IPS DF 19.7 (cell line): Measurements from ENCODE around the gene BBS9.
"Not testable (repeated sequence)": the region's sequence is repeated elsewhere in the genome, so short reads cannot be mapped to it uniquely, and the experiment has no call there.

ENCODE experiments used
- DNase-seq: peaks from one replicate; pipeline ENCODE4 v3.0.0-alpha.2; 2013; ENCODE audit warnings: low read depth, low spot score

Gene BBS9

DNA sequence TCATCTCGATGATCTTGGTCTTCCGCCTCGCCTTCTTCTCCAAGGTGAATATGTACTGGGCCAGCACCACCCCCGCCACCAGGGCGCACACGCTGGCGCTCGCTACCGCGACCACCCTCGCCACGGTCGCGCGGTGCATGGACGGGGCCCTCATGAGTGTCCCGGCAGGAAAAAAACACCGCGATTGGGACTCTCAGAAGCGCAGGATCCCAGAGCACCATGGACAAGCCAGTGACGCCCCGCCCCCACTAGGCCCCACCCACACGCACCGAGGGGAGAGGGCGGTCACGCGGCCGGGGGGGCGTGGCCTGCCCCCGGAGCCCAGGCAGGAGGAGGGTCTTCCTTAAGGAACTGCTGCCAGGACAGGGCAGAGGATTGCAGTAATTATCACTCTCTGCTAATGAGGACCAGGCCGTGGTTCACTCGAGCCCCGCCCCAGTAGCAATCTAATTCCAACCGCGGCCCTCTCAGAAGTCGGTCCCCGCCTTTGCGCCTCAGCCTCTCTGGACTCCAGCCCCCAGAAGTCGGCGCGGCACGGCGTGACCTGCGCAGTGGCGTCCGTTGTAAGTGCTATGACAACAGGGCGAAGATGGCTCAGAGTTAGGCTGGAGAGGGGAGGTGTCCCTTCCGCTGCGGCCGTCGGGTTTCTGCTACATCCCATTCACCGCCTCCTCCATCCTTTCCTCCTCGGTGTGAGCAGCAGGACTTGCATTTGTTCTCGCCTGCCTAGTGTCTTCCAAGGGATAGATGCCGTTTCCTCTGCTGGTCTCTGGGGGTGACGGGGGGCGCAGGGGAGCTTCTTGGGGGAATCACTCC lies at the start of gene BBS9:
BBS9 (plus strand) TSS at position 575 of the 816 bp plus-strand sequence. CDS start 16,689 bp downstream, outside the sequence.
- peak; percentile 86 for DNase-seq

- no peak for DNase-seq
These were observed 49.3 kb upstream of the BBS9 start for GRCh38 chr7:33079763-33080690.

DNA sequence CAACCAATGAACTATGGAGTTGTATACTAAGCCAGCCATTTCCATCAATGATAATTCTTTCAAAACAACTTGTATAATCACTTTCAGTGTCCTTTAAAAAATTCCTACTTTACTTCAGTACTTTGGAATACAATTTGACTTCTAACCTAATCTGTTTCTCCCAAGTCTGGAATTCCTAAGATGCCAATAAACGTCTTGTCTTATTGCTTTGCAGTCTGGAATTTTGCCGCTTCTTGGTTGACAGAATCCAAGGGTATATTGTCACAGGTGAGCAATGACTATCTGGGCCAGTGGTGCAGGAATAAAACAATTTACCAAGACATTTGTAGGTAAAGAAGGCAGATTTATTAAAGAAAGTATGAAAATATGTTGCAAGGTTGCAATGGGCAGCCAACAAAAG lies 42.0 kb upstream of the BBS9 start:
- DNase-seq = no peak

DNA sequence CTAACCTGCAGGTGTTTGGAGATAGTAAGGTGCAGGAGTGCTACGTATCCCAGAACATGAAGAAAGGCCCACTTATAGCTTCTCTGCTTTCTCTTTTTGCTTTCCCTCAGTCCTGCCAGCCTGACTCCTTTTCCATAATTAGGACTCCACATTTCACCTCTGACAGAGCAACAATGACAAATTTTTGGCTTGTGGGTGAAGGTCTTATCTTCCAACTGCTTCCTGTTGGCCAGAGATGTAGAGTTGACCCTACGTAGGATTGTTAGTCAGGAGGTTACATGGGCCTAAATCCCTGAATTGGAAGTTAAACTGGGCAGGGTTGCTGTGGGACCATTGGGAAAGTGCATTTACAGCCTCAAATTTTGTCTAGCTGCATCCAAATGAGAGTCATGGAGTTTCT lies 41.5 kb upstream of the BBS9 start:
- DNase-seq = no peak

DNA sequence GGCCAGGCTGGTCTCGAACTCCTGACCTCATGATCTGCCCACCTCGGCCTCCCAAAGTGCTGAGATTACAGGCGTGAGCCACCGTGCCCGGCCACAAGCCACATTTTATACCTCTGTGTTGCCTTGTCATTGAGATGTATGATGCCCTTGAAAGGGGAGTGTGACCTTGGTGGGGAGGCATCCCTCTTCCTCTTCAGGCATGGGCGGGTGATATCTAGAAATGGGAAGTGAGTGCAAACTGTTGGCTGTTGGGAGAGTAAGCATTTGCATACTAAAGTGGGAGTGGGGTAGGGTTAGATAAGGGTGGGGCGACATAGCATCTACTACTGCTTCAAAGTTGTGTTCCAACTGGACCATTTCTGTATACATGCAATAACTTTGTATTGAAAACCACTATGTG lies 40.2 kb upstream of the BBS9 start:
- no peak for DNase-seq

GRCh38 chr7:33091111-33091531 lies 38.2 kb upstream of the BBS9 start:
- DNase-seq = no peak

- no peak for DNase-seq
These were observed 37.6 kb upstream of the BBS9 start for GRCh38 chr7:33091641-33092191.

DNA sequence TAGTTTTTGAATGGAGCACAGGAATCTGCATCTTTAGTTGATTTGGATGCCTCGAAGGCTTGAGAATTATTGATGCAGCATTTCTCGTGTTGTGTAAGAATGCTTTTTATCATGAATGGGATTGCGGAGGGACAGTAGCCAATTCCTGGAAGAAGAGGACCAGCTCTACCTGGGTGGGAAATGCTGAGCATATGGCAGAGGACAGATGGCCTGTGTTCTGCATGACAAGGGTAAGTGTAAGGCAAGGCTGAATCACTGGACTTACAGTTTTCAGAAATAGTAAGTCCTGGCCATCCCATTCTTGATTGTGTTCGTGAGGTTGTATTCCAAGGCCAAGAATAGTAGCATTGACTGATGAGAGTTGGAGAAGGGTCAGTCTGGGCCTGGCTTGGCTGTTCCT lies 36.1 kb upstream of the BBS9 start:
- no peak for DNase-seq

- DNase-seq = not testable (repeated sequence)
These were observed 34.6 kb upstream of the BBS9 start for GRCh38 chr7:33094745-33095275.

- no peak for DNase-seq
These were observed 30.0 kb upstream of the BBS9 start for GRCh38 chr7:33099154-33099940.

GRCh38 chr7:33100770-33101169 lies 28.6 kb upstream of the BBS9 start:
- no peak for DNase-seq

DNA sequence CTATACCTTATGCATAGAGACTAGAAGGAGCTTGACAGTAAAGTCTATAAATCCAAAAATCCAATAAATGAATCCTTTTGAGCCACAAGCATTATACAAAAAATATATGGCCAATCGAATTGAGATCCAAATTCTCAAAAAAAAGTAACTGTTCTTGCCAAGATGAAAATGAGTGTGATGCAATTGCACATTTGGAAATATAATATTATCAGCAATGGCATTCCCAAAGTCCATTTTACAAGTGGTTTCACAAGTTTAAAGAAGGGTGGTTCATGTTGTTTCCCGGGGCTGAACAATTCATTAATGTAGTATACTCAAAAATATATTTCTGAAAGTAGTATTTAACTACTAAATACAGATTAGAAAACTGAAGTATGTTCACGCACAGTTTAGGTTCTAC lies 27.5 kb upstream of the BBS9 start:
- no peak for DNase-seq

GRCh38 chr7:33107136-33108066 lies 22.0 kb upstream of the BBS9 start:
- DNase-seq = peak; percentile 50

GRCh38 chr7:33108554-33109004 lies 20.8 kb upstream of the BBS9 start:
- DNase-seq = no peak

- DNase-seq = peak; percentile 45
These were observed 20.2 kb upstream of the BBS9 start, which contains the start of gene RP9 for GRCh38 chr7:33109005-33109757. Gene RP9, minus strand, starts transcription at chr7:33109404. Its CDS starts 32 bp downstream, at chr7:33109372.

- no peak for DNase-seq
These were observed 19.6 kb upstream of the BBS9 start for GRCh38 chr7:33109758-33110238.

DNA sequence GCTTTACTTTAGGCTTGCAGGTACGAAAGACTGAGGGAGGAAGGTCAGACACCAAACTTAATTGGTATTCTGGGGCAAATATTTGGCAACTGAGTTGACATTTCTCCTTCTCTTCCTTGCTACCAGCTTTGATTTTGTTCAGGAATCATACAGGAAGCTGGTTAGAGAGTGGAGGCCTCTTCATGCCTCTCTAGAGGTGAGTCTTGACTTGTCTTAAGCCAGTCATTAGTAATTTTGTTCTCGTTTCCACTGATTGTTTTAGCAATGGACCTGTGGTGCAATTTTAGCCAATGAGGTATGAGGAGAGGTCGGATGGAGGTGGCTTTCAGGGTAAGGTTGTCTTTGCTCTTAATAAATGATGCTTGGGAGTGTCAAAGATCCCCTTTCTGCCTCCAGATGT lies 17.8 kb upstream of the BBS9 start:
- DNase-seq = no peak

DNA sequence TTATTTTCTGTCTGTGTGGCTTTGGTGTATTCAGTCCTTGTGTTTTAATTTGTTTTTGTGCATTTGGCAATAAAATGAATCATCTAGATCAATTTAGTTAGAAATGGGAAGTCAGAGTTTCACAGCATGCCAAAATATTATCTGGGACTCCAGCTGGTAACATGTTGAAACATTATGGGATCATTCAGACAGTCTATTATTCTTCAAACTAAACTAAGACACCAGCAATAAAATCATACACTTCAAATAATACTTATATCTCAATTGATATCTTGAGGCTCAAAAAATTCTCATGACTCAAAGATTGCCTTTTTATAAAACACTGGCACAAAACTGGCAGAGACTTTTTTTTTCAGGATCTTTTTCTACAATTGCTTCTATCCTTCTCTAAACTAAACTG lies 14.4 kb upstream of the BBS9 start:
- no peak for DNase-seq

GRCh38 chr7:33118383-33118782 lies 11.0 kb upstream of the BBS9 start:
- DNase-seq = no peak
